Vein endothelial cell (primary cell): Measurements from ENCODE around the gene SEMA4C. TPM values are rescaled to one million over a fixed set of nuclear protein-coding genes. Genes with fewer than 3 reads are reported as not detected.

Experiments used
- total RNA-seq: library from RNA; depleted of rRNA; stranded (reverse); fragments of >200 nt; gene quantifications from 2 replicates; pipeline ENCODE4 v1.2.3, GENCODE V29; 2012

SEMA4C gene, protein sequence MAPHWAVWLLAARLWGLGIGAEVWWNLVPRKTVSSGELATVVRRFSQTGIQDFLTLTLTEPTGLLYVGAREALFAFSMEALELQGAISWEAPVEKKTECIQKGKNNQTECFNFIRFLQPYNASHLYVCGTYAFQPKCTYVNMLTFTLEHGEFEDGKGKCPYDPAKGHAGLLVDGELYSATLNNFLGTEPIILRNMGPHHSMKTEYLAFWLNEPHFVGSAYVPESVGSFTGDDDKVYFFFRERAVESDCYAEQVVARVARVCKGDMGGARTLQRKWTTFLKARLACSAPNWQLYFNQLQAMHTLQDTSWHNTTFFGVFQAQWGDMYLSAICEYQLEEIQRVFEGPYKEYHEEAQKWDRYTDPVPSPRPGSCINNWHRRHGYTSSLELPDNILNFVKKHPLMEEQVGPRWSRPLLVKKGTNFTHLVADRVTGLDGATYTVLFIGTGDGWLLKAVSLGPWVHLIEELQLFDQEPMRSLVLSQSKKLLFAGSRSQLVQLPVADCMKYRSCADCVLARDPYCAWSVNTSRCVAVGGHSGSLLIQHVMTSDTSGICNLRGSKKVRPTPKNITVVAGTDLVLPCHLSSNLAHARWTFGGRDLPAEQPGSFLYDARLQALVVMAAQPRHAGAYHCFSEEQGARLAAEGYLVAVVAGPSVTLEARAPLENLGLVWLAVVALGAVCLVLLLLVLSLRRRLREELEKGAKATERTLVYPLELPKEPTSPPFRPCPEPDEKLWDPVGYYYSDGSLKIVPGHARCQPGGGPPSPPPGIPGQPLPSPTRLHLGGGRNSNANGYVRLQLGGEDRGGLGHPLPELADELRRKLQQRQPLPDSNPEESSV
- 22.6 and 35.3 TPM in 2 replicates for total RNA-seq

DNA sequence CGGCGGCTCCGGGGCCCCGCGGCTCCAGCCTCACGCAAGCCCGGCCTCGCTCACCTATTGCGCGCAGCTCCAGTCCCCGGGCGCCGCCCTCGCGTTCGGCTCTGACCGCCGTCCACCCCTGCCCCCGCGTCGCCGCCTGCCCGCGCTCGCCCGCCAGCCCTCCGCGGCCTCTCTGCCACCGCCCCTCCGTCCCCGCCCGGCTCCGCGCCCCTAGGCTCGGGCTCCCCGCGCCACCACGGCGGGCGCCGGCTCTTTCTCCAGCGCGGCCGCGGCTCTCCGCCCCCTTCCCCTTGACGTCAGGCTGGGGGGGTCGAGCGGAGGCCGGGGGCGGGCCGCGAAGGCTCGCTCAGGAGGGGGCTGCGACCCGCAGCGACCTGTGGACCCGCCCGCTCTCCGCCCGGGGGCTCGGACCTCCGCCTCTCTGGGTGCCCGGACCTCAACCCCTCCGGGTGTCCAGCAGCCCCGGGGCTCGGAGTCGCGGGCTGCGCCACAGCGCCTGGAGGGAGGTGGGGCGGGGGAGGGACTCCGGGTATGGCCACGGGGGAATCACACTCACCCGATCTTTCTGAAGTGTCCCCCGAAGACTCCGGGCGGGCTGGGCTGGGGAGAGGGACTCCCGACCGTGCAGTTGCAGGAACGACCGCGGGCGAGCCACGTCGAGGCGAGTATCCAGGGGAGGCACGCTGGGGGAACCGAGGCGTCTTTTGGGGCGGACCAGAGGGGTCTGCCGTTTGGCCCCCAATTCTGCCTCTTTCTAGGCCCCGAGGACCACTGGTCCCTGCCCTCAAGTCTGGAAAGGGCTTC is at the start of gene SEMA4C:
Gene SEMA4C, minus strand, starts transcription at position 259 of the 804 bp plus-strand sequence. CDS start 2,194 bp downstream, outside the sequence.

DNA sequence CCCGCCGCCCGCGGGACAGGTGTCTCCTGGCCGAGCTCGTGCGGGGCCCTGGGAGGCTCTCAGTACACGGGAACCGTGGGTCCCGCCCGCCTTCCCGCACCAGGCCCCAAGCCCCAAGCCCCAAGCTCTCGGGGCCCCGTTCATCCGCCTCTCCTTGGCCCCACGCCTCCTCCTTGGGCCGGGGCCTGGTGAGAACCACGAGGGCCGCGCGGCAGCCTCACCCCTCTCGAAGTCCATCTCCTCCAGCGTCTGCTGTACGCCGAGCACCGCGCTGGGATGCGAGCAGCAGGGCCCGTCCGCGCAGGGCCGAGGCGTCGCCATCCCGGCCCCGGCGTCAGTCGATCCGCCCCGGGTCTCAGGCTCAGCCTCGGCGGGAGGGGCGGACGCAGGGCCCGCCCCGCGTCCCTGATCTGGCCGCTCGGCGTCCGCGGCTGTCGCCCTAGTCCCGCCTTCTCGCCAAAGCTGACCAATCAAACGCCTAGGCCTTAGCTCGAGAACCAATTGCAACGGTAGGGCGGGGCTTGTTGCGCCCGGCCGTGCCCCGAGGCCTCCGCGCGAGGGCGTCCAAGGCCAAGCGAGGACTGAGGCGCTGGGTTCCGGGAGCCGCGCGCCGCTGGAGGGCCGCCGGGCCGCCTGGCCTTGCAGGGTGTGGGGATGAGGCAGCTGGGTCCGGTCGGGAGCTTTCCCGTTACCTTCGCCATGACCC is 12.1 kb downstream of the SEMA4C start, which contains the start of gene ANKRD39:
Gene ANKRD39, minus strand, starts transcription at position 350 of the 706 bp plus-strand sequence. Its CDS starts 29 bp downstream, at position 321.

DNA sequence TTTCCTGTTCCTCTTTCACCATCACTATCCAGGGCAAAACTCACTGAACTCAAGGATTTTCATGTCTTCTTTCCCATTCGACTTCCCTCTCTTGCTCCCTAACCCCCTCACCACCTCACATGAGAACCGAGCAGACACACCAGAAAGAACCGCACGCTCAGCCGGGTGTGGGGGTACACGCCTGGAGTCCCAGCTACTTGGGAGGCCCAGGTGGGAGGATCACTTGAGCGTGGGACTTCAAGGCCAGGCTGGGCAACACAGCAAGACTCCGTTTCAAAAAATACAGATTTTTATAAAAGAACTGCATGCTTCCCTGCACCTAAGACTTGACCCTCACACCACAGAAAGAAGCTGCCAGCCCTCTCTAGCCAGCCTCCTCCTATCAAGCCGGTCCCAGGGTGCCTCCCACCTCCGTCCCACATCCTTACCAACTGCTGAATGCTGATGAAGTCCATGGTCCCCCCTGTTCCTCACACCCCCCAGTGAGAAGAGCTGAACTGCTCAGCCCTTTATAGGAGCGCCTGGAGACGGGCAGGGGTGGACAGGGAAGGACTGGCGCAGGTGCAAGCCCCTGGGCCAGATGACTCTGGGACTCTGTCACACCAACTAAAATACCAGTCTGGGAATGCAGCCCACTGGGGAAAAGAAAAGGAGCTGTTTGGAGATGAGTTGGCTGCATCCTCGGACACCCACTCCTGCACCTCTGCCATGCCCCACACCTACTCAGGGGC is 26.2 kb downstream of the SEMA4C start, which contains the start of gene ANKRD23:
Gene ANKRD23, minus strand, starts transcription at position 484 of the 731 bp plus-strand sequence. Its CDS starts 29 bp downstream, at position 455.

DNA sequence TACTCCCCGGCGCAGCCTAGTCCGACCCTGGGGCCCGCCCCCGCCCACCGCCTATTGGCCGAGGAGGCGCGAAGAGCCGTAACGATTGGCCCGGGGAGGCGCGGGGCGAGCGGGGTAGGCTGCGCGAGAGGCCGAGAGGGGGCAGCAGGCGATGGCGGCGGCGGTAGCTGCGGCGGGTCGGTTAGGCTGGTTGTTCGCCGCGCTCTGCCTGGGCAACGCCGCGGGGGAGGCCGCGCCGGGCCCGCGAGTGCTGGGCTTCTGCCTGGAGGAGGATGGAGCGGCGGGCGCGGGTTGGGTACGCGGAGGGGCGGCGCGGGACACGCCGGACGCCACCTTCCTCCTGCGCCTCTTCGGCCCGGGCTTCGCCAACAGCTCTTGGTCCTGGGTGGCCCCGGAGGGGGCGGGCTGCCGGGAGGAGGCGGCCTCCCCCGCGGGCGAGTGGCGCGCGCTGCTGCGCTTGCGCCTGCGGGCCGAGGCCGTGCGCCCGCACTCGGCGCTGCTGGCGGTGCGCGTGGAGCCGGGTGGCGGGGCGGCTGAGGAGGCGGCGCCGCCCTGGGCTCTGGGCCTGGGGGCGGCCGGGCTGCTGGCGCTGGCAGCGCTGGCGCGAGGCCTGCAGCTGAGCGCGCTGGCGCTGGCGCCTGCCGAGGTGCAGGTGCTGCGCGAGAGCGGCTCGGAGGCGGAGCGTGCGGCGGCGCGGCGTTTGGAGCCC is 53.6 kb downstream of the SEMA4C start, which contains the start of gene CNNM3:
Gene CNNM3, plus strand, starts transcription at position 142 of the 709 bp plus-strand sequence. Its CDS starts 10 bp downstream, at position 152.

Other genes starting within 250 kb of the SEMA4C start
- gene KANSL3, start 231.8 kb downstream of the SEMA4C start, total RNA-seq: 36.6 and 36.8 TPM in 2 replicates
- gene FER1L5, start 227.3 kb downstream of the SEMA4C start, total RNA-seq: not detected in 2 replicates
- 12.7 and 14.5 TPM in 2 replicates for gene LMAN2L, start 130.0 kb downstream of the SEMA4C start, total RNA-seq
- gene CNNM4, start 109.2 kb downstream of the SEMA4C start, total RNA-seq: 3.9 and 4.5 TPM in 2 replicates
- gene CNNM3, start 53.8 kb downstream of the SEMA4C start, total RNA-seq: 7.1 and 8.5 TPM in 2 replicates
- gene ANKRD23, start 26.1 kb downstream of the SEMA4C start, total RNA-seq: 0.65 and 1.9 TPM in 2 replicates
- gene ANKRD39, start 12.1 kb downstream of the SEMA4C start, total RNA-seq: 5.6 and 8.0 TPM in 2 replicates
- not detected in 2 replicates for gene FAM178B, start 116.5 kb upstream of the SEMA4C start, total RNA-seq
- gene FAHD2B, start 224.8 kb upstream of the SEMA4C start, total RNA-seq: 5.3 and 7.8 TPM in 2 replicates
- 47.0 and 73.3 TPM in 2 replicates for gene ANKRD36, start 243.1 kb upstream of the SEMA4C start, total RNA-seq